ENCODE measurements around the gene ZSCAN18.

GRCh38 chr19:58056261-58056660 lies 41.8 kb downstream of the ZSCAN18 start:
- TF ChIP-seq POLR2A (IDR thresholded peaks at IDR 0.05): no peak
- TF ChIP-seq CTCF (IDR thresholded peaks at IDR 0.05): no peak

Data from esophagus squamous epithelium (tissue), 4 donors.